Neuronal stem cell (in vitro differentiated cells): ENCODE measurements around the gene KRT5.

Source experiments
- DNase-seq: peaks from one replicate; pipeline ENCODE4 v3.0.0-alpha.2; 2013; ENCODE audit warnings: low spot score
- H2AFZ ChIP-seq: one replicate; pipeline ENCODE4 v1.6.1; 2013; ENCODE audit warnings: mild to moderate bottlenecking, low read length, inconsistent platforms
- H2AK5ac ChIP-seq: 2 replicates; pipeline ENCODE4 v1.6.1; 2013; ENCODE audit warnings: low read depth, mild to moderate bottlenecking, inconsistent platforms, low read length, moderate library complexity, mixed read lengths
- H2BK120ac ChIP-seq: 2 replicates; pipeline ENCODE4 v1.6.1; 2013; ENCODE audit warnings: low read depth, mild to moderate bottlenecking, inconsistent platforms, low read length, moderate library complexity, mixed read lengths
- H2BK12ac ChIP-seq: one replicate; pipeline ENCODE4 v1.6.1; 2013; ENCODE audit warnings: low read length, inconsistent platforms
- H2BK15ac ChIP-seq: 2 replicates; pipeline ENCODE4 v1.6.1; 2013; ENCODE audit warnings: mild to moderate bottlenecking, low read length, inconsistent platforms, mixed read lengths
- H2BK5ac ChIP-seq: one replicate; pipeline ENCODE4 v1.6.1; 2013; ENCODE audit warnings: inconsistent platforms, mild to moderate bottlenecking, low read length, moderate library complexity
- H3K14ac ChIP-seq: one replicate; pipeline ENCODE4 v1.6.1; 2013; ENCODE audit warnings: low read length, inconsistent platforms
- H3K18ac ChIP-seq: 2 replicates; pipeline ENCODE4 v1.6.1; 2013; ENCODE audit warnings: low read length, inconsistent platforms
- H3K23ac ChIP-seq: 2 replicates; pipeline ENCODE4 v1.6.1; 2013; ENCODE audit warnings: low read depth, mild to moderate bottlenecking, mixed read lengths, low read length, inconsistent platforms; ENCODE audit not compliant: poor library complexity
- H3K27ac ChIP-seq: replicated peaks from 3 replicates; pipeline ENCODE4 v1.5.1; 2013; ENCODE audit warnings: low read length, inconsistent platforms
- H3K27me3 ChIP-seq, 3 experiments: 2 replicates each; pipeline ENCODE4 v1.6.1; 2013; ENCODE audit warnings: low read length in 3 of 3, mild to moderate bottlenecking in 2 of 3, inconsistent platforms in 1 of 3, low read depth in 1 of 3, mixed read lengths in 1 of 3, moderate library complexity in 1 of 3; ENCODE audit not compliant: control insufficient read depth in 3 of 3, insufficient read depth in 3 of 3
- H3K36me3 ChIP-seq, 2 donors: replicated peaks in 1 of 2; 2 replicates each; pipeline ENCODE4 v1.6.1; 2013; ENCODE audit warnings: low read length in 2 of 2; ENCODE audit not compliant: control insufficient read depth in 2 of 2, insufficient read depth in 2 of 2
- H3K4ac ChIP-seq: 2 replicates; pipeline ENCODE4 v1.6.1; 2013; ENCODE audit warnings: inconsistent platforms, mild to moderate bottlenecking, low read length, moderate library complexity
- H3K4me1 ChIP-seq, 2 donors: 1 replicate in 1 of 2; 2 replicates in 1 of 2; pipeline ENCODE4 v1.6.1; 2013; ENCODE audit warnings: low read length in 2 of 2, low read depth in 1 of 2; ENCODE audit not compliant: control insufficient read depth in 2 of 2, insufficient read depth in 1 of 2
- H3K4me2 ChIP-seq: one replicate; pipeline ENCODE4 v1.6.1; 2013; ENCODE audit warnings: mild to moderate bottlenecking, low read length, inconsistent platforms; ENCODE audit not compliant: insufficient read depth, poor library complexity, severe bottlenecking
- H3K4me3 ChIP-seq, 2 donors: 2 replicates each; pipeline ENCODE4 v1.5.1; 2013; ENCODE audit warnings: low read length in 2 of 2, mild to moderate bottlenecking in 2 of 2, inconsistent platforms in 1 of 2, moderate library complexity in 1 of 2
- H3K79me1 ChIP-seq: one replicate; pipeline ENCODE4 v1.6.1; 2013; ENCODE audit warnings: low read depth, mild to moderate bottlenecking, inconsistent platforms, low read length, moderate library complexity
- H3K9ac ChIP-seq: one replicate; pipeline ENCODE4 v1.6.1; 2013; ENCODE audit warnings: mild to moderate bottlenecking, low read depth, low read length, inconsistent platforms; ENCODE audit not compliant: poor library complexity
- H3K9me3 ChIP-seq, 2 donors: replicated peaks in 1 of 2; 2 replicates each; pipeline versions ENCODE3 to v1.6.1; 2013; ENCODE audit warnings: low read length in 2 of 2, mild to moderate bottlenecking in 2 of 2, inconsistent platforms in 1 of 2, low read depth in 1 of 2, mixed read lengths in 1 of 2, moderate library complexity in 1 of 2; ENCODE audit not compliant: control insufficient read depth in 2 of 2, insufficient read depth in 1 of 2
- H4K8ac ChIP-seq: one replicate; pipeline ENCODE4 v1.6.1; 2013; ENCODE audit warnings: low read depth, mild to moderate bottlenecking, inconsistent platforms, low read length, moderate library complexity
- H4K91ac ChIP-seq: one replicate; pipeline ENCODE4 v1.6.1; 2013; ENCODE audit warnings: low read length, low read depth, mild to moderate bottlenecking, inconsistent platforms; ENCODE audit not compliant: poor library complexity
- WGBS, 2 donors: extraction: QIAGEN DNeasy Blood & Tissue Kit; methylation state at CpG; one replicate each; pipeline ENCODE4 v1.1.7; 2013; ENCODE audit warnings: missing lambda C conversion rate in 2 of 2, mixed read lengths in 1 of 2; ENCODE audit not compliant: insufficient read length in 2 of 2, insufficient replicate concordance in 1 of 2; ENCODE audit errors: extremely low coverage in 2 of 2; 5-methylcytosine and 5-hydroxymethylcytosine counted together

The KRT5 gene

GRCh38 chr12:52537101-52537500 lies 16.9 kb upstream of the KRT5 start:
- Histone ChIP-seq H3K27ac (no peak overlapping the region), H3K36me3 (no peaks in the 10 kb centered on the region), H3K4me3 (no peak overlapping the region), H3K14ac (no peak overlapping the region), H2AK5ac (no peak overlapping the region), H3K4ac (no peak overlapping the region), H3K4me1 (no peaks in the 10 kb centered on the region), H3K23ac (no peak overlapping the region), H2BK15ac (no peak overlapping the region), H4K8ac (no peak overlapping the region), H3K79me1 (no peaks in the 10 kb centered on the region), H4K91ac (no peak overlapping the region), H2BK12ac (no peak overlapping the region), H3K9ac (no peak overlapping the region), H2BK120ac (no peak overlapping the region), H2AFZ (no peak overlapping the region), H3K9me3 (no peaks in the 10 kb centered on the region), H3K27me3 (no peaks in the 10 kb centered on the region), H3K4me2 (no peak overlapping the region), H3K18ac (no peak overlapping the region), H2BK5ac (no peak overlapping the region)
- no peak for DNase-seq
- WGBS, 2 donors = no CpG with 5 or more reads among the region's 3 CpGs

GRCh38 chr12:52535574-52535973 lies 15.4 kb upstream of the KRT5 start:
- WGBS, 2 donors = no CpG with 5 or more reads among the region's 1 CpG
- Histone ChIP-seq H2AK5ac (no peak overlapping the region), H3K36me3 (no peaks in the 10 kb centered on the region), H3K14ac (no peak overlapping the region), H3K4me3 (no peak overlapping the region), H4K8ac (no peak overlapping the region), H2AFZ (no peak overlapping the region), H3K18ac (no peak overlapping the region), H2BK12ac (no peak overlapping the region), H4K91ac (no peak overlapping the region), H3K9ac (no peak overlapping the region), H3K4me2 (no peak overlapping the region), H3K27ac (no peak overlapping the region), H2BK5ac (no peak overlapping the region), H2BK120ac (no peak overlapping the region), H3K4ac (no peak overlapping the region), H3K9me3 (no peaks in the 10 kb centered on the region), H3K23ac (no peak overlapping the region), H2BK15ac (no peak overlapping the region), H3K79me1 (no peaks in the 10 kb centered on the region), H3K27me3 (no peaks in the 10 kb centered on the region), H3K4me1 (no peaks in the 10 kb centered on the region)
- no peak for DNase-seq

- H3K36me3 ChIP-seq = no peaks in the 10 kb centered on the region
- no peak overlapping the region for H4K91ac ChIP-seq
- H3K14ac ChIP-seq = no peak overlapping the region
- no peak for DNase-seq
- no peak overlapping the region for H2BK120ac ChIP-seq
- no peak overlapping the region for H2BK15ac ChIP-seq
- no peaks in the 10 kb centered on the region for H3K27me3 ChIP-seq
- H3K23ac ChIP-seq = no peak overlapping the region
- H3K27ac ChIP-seq = no peak overlapping the region
- no peak overlapping the region for H3K4me2 ChIP-seq
- H2BK12ac ChIP-seq = no peak overlapping the region
- H3K4ac ChIP-seq = no peak overlapping the region
- no peak overlapping the region for H2AFZ ChIP-seq
- H3K9me3 ChIP-seq = no peaks in the 10 kb centered on the region
- no peaks in the 10 kb centered on the region for H3K79me1 ChIP-seq
- no CpG with 5 or more reads among the region's 5 CpGs for WGBS, 2 donors
- no peak overlapping the region for H4K8ac ChIP-seq
- H2BK5ac ChIP-seq = no peak overlapping the region
- no peak overlapping the region for H2AK5ac ChIP-seq
- H3K4me1 ChIP-seq = no peaks in the 10 kb centered on the region
- no peak overlapping the region for H3K18ac ChIP-seq
- H3K4me3 ChIP-seq = no peak overlapping the region
- H3K9ac ChIP-seq = no peak overlapping the region
These were observed 14.3 kb upstream of the KRT5 start for GRCh38 chr12:52534482-52534881.

GRCh38 chr12:52533686-52534470 lies 13.7 kb upstream of the KRT5 start:
- no peak overlapping the region for H3K23ac ChIP-seq
- DNase-seq = no peak
- no peak overlapping the region for H2BK12ac ChIP-seq
- H3K9me3 ChIP-seq = no peaks in the 10 kb centered on the region
- no peak overlapping the region for H3K4me2 ChIP-seq
- H3K27ac ChIP-seq = no peak overlapping the region
- H3K27me3 ChIP-seq = no peaks in the 10 kb centered on the region
- no peak overlapping the region for H3K4ac ChIP-seq
- no peak overlapping the region for H2BK5ac ChIP-seq
- H2BK120ac ChIP-seq = no peak overlapping the region
- no CpG with 5 or more reads among the region's 10 CpGs for WGBS, 2 donors
- no peak overlapping the region for H4K8ac ChIP-seq
- H3K14ac ChIP-seq = no peak overlapping the region
- no peak overlapping the region for H3K4me3 ChIP-seq
- no peak overlapping the region for H4K91ac ChIP-seq
- H2BK15ac ChIP-seq = no peak overlapping the region
- peak overlapping the region; percentile 42 for H3K18ac ChIP-seq
- no peaks in the 10 kb centered on the region for H3K79me1 ChIP-seq
- H3K36me3 ChIP-seq = no peaks in the 10 kb centered on the region
- no peak overlapping the region for H3K9ac ChIP-seq
- H2AFZ ChIP-seq = no peak overlapping the region
- no peaks in the 10 kb centered on the region for H3K4me1 ChIP-seq
- no peak overlapping the region for H2AK5ac ChIP-seq
